ENCODE measurements around the gene BICDL1. TPM values are rescaled to one million over a fixed set of nuclear protein-coding genes. Genes with fewer than 3 reads are reported as not detected.

Gene BICDL1
- total RNA-seq, 1 donor from 2014 or later: 7.4 TPM

GRCh38 chr12:120089796-120090195, 100.8 kb downstream of the BICDL1 start:
- Mint-ChIP-seq H3K27ac (no peak overlapping the region), H3K36me3 (peaks cover 7% of the 10 kb centered on the region), H3K27me3 (no peaks in the 10 kb centered on the region), H3K4me3 (no peak overlapping the region), H3K9me3 (no peaks in the 10 kb centered on the region), H3K4me1 (ENCODE audit: unreplicated experiment) (peaks cover 33% of the 10 kb centered on the region)
- TF ChIP-seq CTCF (conservative IDR thresholded peaks at IDR 0.05): no peak
- DNase-seq (ENCODE audit: extremely low spot score, unreplicated experiment): no peak

GRCh38 chr12:120090206-120090605, 101.2 kb downstream of the BICDL1 start:
- no peak overlapping the region for H3K27ac Mint-ChIP-seq
- TF ChIP-seq CTCF (conservative IDR thresholded peaks at IDR 0.05): no peak
- peaks cover 7% of the 10 kb centered on the region for H3K36me3 Mint-ChIP-seq
- no peak overlapping the region for H3K4me3 Mint-ChIP-seq
- H3K4me1 Mint-ChIP-seq (ENCODE audit: unreplicated experiment): peaks cover 33% of the 10 kb centered on the region
- no peak for DNase-seq (ENCODE audit: extremely low spot score, unreplicated experiment)
- H3K27me3 Mint-ChIP-seq: no peaks in the 10 kb centered on the region
- H3K9me3 Mint-ChIP-seq: no peaks in the 10 kb centered on the region

GRCh38 chr12:120090626-120091295, 101.7 kb downstream of the BICDL1 start:
- H3K9me3 Mint-ChIP-seq: no peaks in the 10 kb centered on the region
- H3K36me3 Mint-ChIP-seq: peaks cover 7% of the 10 kb centered on the region
- H3K27ac Mint-ChIP-seq: no peak overlapping the region
- no peaks in the 10 kb centered on the region for H3K27me3 Mint-ChIP-seq
- no peak overlapping the region for H3K4me3 Mint-ChIP-seq
- DNase-seq (ENCODE audit: extremely low spot score, unreplicated experiment): no peak
- peaks cover 33% of the 10 kb centered on the region for H3K4me1 Mint-ChIP-seq (ENCODE audit: unreplicated experiment)
- no peak for TF ChIP-seq CTCF (conservative IDR thresholded peaks at IDR 0.05)

- H3K27ac Mint-ChIP-seq: peak overlapping the region; percentile 73
- peaks cover 29% of the 10 kb centered on the region for H3K4me1 Mint-ChIP-seq (ENCODE audit: unreplicated experiment)
- DNase-seq (ENCODE audit: extremely low spot score, unreplicated experiment): no peak
These were observed 102.5 kb downstream of the BICDL1 start for GRCh38 chr12:120091371-120092090.

More at GRCh38 chr12:120091371-120092090, 102.5 kb downstream of the BICDL1 start:
- TF ChIP-seq CTCF (conservative IDR thresholded peaks at IDR 0.05): no peak
- Mint-ChIP-seq H3K9me3 (no peaks in the 10 kb centered on the region), H3K4me3 (no peak overlapping the region), H3K27me3 (no peaks in the 10 kb centered on the region), H3K36me3 (peaks cover 7% of the 10 kb centered on the region)
